ENCODE measurements around the gene POLR2A. TPM values are rescaled to one million over a fixed set of nuclear protein-coding genes. Genes with fewer than 3 reads are reported as not detected.

Gene POLR2A
- total RNA-seq = 79.3 and 81.6 TPM in 2 replicates

DNA sequence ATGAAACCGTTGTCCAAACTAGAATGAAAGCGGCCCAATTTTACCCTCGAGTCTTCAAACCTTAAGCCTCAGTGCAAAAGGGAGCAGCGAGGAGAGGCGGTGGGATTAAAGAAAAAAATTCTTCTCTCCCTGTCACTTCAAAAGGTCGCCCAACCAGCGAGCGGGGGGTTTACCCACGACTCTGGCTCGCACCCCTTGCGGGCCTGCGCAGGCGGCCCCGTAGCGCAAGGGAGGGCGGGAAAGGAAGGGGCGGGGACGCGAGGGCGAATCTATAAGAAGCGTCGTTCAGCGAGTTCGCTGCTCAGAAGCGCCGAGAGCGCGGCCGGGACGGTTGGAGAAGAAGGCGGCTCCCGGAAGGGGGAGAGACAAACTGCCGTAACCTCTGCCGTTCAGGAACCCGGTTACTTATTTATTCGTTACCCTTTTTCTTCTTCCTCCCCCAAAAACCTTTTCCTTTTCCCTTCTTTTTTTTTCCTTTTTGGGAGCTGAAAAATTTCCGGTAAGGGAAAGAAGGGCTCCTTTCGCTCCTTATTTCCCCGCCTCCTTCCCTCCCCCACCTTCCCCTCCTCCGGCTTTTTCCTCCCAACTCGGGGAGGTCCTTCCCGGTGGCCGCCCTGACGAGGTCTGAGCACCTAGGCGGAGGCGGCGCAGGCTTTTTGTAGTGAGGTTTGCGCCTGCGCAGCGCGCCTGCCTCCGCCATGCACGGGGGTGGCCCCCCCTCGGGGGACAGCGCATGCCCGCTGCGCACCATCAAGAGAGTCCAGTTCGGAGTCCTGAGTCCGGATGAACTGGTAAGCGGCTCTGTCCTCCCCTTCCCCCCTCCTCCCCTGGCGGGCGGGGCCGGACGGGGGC is at the start of gene POLR2A:
Gene POLR2A (plus strand): TSS at position 300 of the 852 bp plus-strand sequence.

DNA sequence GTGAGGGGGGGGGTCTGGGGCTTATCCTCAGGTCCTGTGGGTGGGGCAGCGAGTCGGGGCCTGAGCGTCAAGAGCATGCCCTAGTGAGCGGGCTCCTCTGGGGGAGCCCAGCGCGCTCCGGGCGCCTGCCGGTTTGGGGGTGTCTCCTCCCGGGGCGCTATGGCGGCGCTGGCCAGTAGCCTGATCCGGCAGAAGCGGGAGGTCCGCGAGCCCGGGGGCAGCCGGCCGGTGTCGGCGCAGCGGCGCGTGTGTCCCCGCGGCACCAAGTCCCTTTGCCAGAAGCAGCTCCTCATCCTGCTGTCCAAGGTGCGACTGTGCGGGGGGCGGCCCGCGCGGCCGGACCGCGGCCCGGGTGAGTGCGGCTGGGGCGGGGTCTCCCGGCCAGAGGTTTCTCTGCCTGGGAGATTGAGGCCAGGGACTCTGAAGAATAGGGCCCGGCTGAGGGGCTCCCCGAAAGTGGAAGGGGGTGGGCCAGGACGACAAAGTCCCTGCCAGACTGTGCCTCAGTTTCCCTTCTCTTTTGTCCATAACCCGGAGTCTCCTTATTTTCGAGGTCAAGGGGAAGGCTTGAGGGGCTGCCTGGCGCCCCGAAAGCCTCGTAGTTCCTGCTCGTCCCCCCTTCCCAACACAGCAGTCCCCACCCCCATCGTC is 44.6 kb upstream of the POLR2A start, which contains the start of gene FGF11:
Gene FGF11 (plus strand): TSS at position 51 of the 651 bp plus-strand sequence. CDS start 109 bp downstream, at position 160.

DNA sequence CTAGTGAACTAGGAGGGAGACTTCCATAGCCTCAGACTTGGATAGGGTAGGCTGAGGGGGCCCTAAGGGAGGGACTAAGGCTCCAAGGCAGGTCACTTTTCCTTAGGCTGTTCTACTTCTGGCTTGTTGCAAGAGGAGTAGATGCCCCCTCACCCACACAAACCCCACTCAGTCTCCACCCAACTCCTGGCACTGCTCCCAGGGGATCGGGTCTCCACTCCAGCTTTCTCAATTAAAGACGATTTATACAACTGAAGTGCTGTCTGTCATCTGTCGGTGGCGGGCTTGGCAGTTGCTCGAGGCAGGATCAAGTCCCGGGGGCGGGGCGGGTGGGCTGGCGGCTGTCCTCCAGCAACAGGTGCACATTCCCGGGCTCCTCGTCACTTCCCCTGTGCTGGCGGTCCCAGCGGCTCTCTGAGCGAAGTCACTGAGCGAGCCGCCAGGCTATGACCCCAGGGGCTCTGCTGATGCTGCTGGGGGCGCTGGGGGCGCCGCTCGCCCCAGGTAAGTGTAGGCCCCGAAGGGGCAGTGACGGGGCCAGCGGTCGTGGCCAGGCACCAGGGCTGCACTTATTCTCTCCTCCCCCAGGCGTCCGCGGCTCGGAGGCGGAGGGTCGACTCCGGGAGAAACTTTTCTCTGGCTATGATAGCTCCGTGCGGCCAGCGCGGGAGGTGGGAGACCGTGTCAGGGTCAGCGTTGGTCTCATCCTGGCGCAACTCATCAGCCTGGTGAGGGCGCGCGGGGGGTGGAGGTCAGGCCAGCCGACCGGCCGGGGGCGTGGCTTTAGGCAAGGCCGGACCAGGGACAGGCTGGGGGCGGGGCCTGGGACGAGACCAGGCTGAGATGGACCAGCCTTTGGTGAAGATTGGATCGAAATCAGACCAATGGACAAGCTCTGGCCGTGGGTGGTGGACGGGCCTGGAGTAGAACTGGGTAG is 39.2 kb upstream of the POLR2A start, which contains the start of gene CHRNB1:
Gene CHRNB1 (plus strand): TSS at position 380 of the 937 bp plus-strand sequence. CDS start 67 bp downstream, at position 447.

DNA sequence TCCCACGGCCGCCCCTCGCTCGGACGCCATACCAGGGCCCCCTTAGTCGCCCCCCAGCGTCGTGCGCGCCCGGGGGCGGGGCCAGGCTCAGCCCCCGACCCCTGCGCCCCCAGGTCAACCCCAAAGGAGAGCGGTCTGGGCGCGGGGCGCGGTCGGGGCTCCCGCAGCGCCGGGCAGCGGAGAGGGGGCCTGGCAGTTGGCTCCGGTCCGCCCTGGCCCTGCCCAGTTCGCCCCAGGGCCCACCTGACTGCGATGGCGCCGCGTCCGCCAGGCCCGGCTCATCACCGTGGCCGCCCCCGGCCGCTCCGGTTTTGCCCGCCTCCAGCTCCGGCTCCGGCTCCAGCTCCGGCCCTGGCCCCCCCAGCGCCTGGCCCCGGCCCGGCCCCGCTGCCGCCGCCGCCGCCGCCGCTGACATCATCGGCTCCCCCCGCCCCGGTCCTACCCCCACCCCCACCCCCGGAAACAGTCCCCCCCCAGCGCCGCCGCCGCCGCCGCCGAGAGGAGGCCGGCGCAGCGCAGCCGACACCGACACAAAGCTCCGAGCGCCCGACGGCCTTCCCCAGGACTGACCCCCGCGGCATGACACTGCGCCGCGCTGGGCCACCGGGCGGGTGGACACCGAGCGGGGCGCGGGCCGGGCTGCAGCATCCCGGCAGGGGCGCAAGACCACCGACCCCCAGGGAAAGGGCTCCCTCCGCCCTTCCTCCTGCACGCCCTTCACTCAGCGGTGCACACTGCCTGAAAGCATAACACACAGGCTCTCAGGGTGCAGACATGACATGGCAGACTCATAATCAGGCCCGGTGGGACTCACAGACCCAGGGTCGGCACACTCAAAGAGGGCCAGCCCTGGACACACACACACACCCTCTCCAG is 4.7 kb upstream of the POLR2A start, which contains the start of gene ZBTB4:
Gene ZBTB4 (minus strand): TSS at position 419 of the 876 bp plus-strand sequence. CDS start 12,830 bp downstream, outside the sequence.

DNA sequence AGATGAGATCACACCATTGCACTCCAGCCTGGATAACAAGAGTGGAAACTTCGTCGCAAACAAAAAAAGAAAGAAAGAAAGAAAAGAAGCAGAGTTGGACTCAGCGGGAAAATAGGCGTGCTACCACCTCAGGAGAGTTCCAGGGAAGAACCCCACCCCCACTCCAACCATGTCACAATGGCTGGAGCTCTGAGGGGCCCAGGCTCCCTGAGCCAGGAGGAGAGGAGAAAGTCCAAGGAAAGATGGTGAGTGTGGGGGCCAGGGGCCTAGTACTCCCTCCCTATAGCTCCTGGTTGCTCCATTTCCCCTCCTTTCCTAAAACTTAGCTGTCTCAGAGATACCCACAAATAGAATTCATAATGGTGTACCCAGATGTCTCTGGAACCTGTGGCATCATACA is 2.9 kb upstream of the POLR2A start, which contains the start of gene SLC35G6:
Gene SLC35G6 (plus strand): TSS at position 172 of the 400 bp plus-strand sequence. CDS start 71 bp downstream, at position 243.

DNA sequence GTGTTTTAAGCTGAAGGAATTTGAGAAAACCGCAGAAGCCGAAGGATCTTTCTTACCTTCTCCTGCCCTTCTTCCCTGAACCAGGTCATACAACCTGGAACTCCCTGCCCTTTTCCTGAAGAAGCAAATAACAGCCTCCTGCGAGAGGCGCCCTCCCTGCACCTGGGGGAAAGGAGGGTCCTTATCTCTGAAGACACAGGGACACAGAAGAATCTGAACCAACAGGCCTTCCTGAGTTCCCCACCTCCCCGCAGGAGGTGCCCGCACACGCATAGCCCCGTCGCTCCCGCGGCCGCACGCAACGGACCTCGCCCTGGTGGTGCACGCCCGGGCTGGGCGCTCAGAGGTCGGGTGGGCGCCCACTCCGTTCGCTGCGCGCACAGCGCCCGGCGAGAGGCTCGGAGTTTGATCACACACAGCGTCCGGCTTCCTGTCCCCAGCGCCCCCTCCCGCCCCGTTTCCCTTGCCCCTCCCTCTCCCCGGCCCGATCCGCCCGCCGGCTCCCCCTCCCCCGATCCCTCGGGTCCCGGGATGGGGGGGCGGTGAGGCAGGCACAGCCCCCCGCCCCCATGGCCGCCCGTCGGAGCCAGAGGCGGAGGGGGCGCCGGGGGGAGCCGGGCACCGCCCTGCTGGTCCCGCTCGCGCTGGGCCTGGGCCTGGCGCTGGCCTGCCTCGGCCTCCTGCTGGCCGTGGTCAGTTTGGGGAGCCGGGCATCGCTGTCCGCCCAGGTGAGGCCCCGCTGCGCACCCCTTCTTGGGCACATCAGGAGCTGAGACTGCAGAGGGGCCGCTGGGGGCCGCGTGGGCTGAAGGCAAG is 64.6 kb downstream of the POLR2A start, which contains the start of gene TNFSF12:
Gene TNFSF12 (plus strand): TSS at position 474 of the 816 bp plus-strand sequence. CDS start 96 bp downstream, at position 570.

Other genes starting within 250 kb of the POLR2A start
- gene DVL2, start 249.8 kb upstream of the POLR2A start, total RNA-seq = 37.3 and 41.1 TPM in 2 replicates
- 37.7 and 45.1 TPM in 2 replicates for gene PHF23, start 244.9 kb upstream of the POLR2A start, total RNA-seq
- gene GABARAP, start 241.9 kb upstream of the POLR2A start, total RNA-seq = 92.4 and 120 TPM in 2 replicates
- gene CTDNEP1, start 232.6 kb upstream of the POLR2A start, total RNA-seq = 19.3 and 39.2 TPM in 2 replicates
- gene ELP5, start 232.2 kb upstream of the POLR2A start, total RNA-seq = 30.2 and 31.5 TPM in 2 replicates
- 13.4 and 15.9 TPM in 2 replicates for gene CLDN7, start 221.9 kb upstream of the POLR2A start, total RNA-seq
- under 0.01 TPM in 2 replicates for gene SLC2A4, start 202.6 kb upstream of the POLR2A start, total RNA-seq
- gene YBX2, start 189.7 kb upstream of the POLR2A start, total RNA-seq = not detected in 2 replicates
- gene EIF5A, start 176.7 kb upstream of the POLR2A start, total RNA-seq = 734 and 935 TPM in 2 replicates
- gene GPS2, start 169.0 kb upstream of the POLR2A start, total RNA-seq = 26.1 and 27.3 TPM in 2 replicates
- gene NEURL4, start 155.0 kb upstream of the POLR2A start, total RNA-seq = 16.6 and 24.9 TPM in 2 replicates
- 0.45 and 0.66 TPM in 2 replicates for gene ACAP1, start 147.8 kb upstream of the POLR2A start, total RNA-seq
- 2.2 and 3.6 TPM in 2 replicates for gene KCTD11, start 132.2 kb upstream of the POLR2A start, total RNA-seq
- not detected in 2 replicates for gene TMEM95, start 129.2 kb upstream of the POLR2A start, total RNA-seq
- gene TNK1, start 103.3 kb upstream of the POLR2A start, total RNA-seq = under 0.01 and 0.28 TPM in 2 replicates
- gene PLSCR3, start 89.8 kb upstream of the POLR2A start, total RNA-seq = 16.8 and 23.6 TPM in 2 replicates
- 86.7 and 102 TPM in 2 replicates for gene TMEM256, start 80.3 kb upstream of the POLR2A start, total RNA-seq
- gene NLGN2, start 76.5 kb upstream of the POLR2A start, total RNA-seq = 2.9 and 5.1 TPM in 2 replicates
- gene SPEM1, start 64.0 kb upstream of the POLR2A start, total RNA-seq = not detected in 2 replicates
- gene SPEM2, start 58.8 kb upstream of the POLR2A start, total RNA-seq = not detected in 2 replicates
- not detected in 2 replicates for gene SPEM3, start 55.5 kb upstream of the POLR2A start, total RNA-seq
- gene TMEM102, start 48.9 kb upstream of the POLR2A start, total RNA-seq = 5.2 and 6.0 TPM in 2 replicates
- gene FGF11, start 44.9 kb upstream of the POLR2A start, total RNA-seq = 0.09 and 0.94 TPM in 2 replicates
- 4.4 and 6.6 TPM in 2 replicates for gene CHRNB1, start 39.3 kb upstream of the POLR2A start, total RNA-seq
- 8.2 and 13.7 TPM in 2 replicates for gene ZBTB4, start 4.7 kb upstream of the POLR2A start, total RNA-seq
- not detected in 2 replicates for gene SLC35G6, start 2.9 kb upstream of the POLR2A start, total RNA-seq
- gene TNFSF12, start 64.7 kb downstream of the POLR2A start, total RNA-seq = 6.1 and 10.5 TPM in 2 replicates
- gene TNFSF13, start 74.4 kb downstream of the POLR2A start, total RNA-seq = 0.66 and 0.90 TPM in 2 replicates
- gene SENP3, start 77.6 kb downstream of the POLR2A start, total RNA-seq = 86.7 and 95.7 TPM in 2 replicates
- gene CD68, start 95.3 kb downstream of the POLR2A start, total RNA-seq = 1.6 and 2.8 TPM in 2 replicates
- 56.6 and 73.6 TPM in 2 replicates for gene MPDU1, start 99.5 kb downstream of the POLR2A start, total RNA-seq
- 0.09 and 0.28 TPM in 2 replicates for gene SOX15, start 105.7 kb downstream of the POLR2A start, total RNA-seq
- 33.2 and 38.3 TPM in 2 replicates for gene FXR2, start 130.5 kb downstream of the POLR2A start, total RNA-seq
- 18.9 and 24.0 TPM in 2 replicates for gene SAT2, start 143.5 kb downstream of the POLR2A start, total RNA-seq
- 0.18 and 0.19 TPM in 2 replicates for gene SHBG, start 145.8 kb downstream of the POLR2A start, total RNA-seq
- gene ATP1B2, start 166.6 kb downstream of the POLR2A start, total RNA-seq = not detected in 2 replicates
- gene TP53, start 203.1 kb downstream of the POLR2A start, total RNA-seq = 38.8 and 50.1 TPM in 2 replicates
- gene WRAP53, start 204.1 kb downstream of the POLR2A start, total RNA-seq = 8.9 and 14.6 TPM in 2 replicates
- 0.38 and 0.81 TPM in 2 replicates for gene EFNB3, start 220.8 kb downstream of the POLR2A start, total RNA-seq
- gene DNAH2, start 233.4 kb downstream of the POLR2A start, total RNA-seq = 0.36 TPM in 1 of 2 replicates, not detected in the other

All from endothelial cell of coronary artery (primary cell).